Germinal center (tissue), 1 donor: ENCODE measurements around the gene IL16.

Experiments
- DNase-seq: peaks from one replicate; pipeline ENCODE4 v3.0.0; 2012; ENCODE audit warnings: mixed read lengths, low spot score

The IL16 gene

GRCh38 chr15:81276967-81277366 is 80.3 kb downstream of the IL16 start:
- no peak for DNase-seq

GRCh38 chr15:81277851-81278250 is 81.2 kb downstream of the IL16 start:
- DNase-seq: no peak

- DNase-seq: no peak
Observed at GRCh38 chr15:81278306-81279029, 81.8 kb downstream of the IL16 start.

GRCh38 chr15:81279621-81280485 is 83.2 kb downstream of the IL16 start:
- DNase-seq: no peak

GRCh38 chr15:81280696-81281455 is 84.2 kb downstream of the IL16 start:
- no peak for DNase-seq

- no peak for DNase-seq
Observed at GRCh38 chr15:81281456-81281735, 84.7 kb downstream of the IL16 start.

- DNase-seq: no peak
Observed at GRCh38 chr15:81281766-81282605, 85.3 kb downstream of the IL16 start.

GRCh38 chr15:81282606-81282895 is 85.9 kb downstream of the IL16 start:
- no peak for DNase-seq

GRCh38 chr15:81282911-81283310 is 86.2 kb downstream of the IL16 start:
- DNase-seq: no peak

- no peak for DNase-seq
Observed at GRCh38 chr15:81284256-81285031, 87.8 kb downstream of the IL16 start.

GRCh38 chr15:81285461-81285860 is 88.8 kb downstream of the IL16 start:
- no peak for DNase-seq

- no peak for DNase-seq
Observed at GRCh38 chr15:81286621-81287121, 90.0 kb downstream of the IL16 start.

- no peak for DNase-seq
Observed at GRCh38 chr15:81288040-81288439, 91.4 kb downstream of the IL16 start.

GRCh38 chr15:81288616-81289015 is 91.9 kb downstream of the IL16 start:
- DNase-seq: no peak

- DNase-seq: no peak
Observed at GRCh38 chr15:81289910-81290309, 93.2 kb downstream of the IL16 start.

- no peak for DNase-seq
Observed at GRCh38 chr15:81291916-81292522, 95.3 kb downstream of the IL16 start.

- peak; percentile 60 for DNase-seq
Observed at GRCh38 chr15:81292523-81293001, 95.9 kb downstream of the IL16 start.

GRCh38 chr15:81293728-81294515 is 97.2 kb downstream of the IL16 start:
- peak; percentile 54 for DNase-seq

- no peak for DNase-seq
Observed at GRCh38 chr15:81294516-81294880, 97.8 kb downstream of the IL16 start.
